ENCODE measurements around the gene CLRN1.

CLRN1 gene

GRCh38 chr3:150917951-150918350 is 54.6 kb downstream of the CLRN1 start:
- no peak for DNase-seq

- DNase-seq, result no peak
Observed at GRCh38 chr3:150913133-150913922, 59.2 kb downstream of the CLRN1 start.

- no peak for DNase-seq
Observed at GRCh38 chr3:150912501-150912900, 60.0 kb downstream of the CLRN1 start.

GRCh38 chr3:150911771-150912170 is 60.8 kb downstream of the CLRN1 start:
- DNase-seq, result no peak

- DNase-seq, result no peak
Observed at GRCh38 chr3:150906461-150906860, 66.1 kb downstream of the CLRN1 start.

- no peak for DNase-seq
Observed at GRCh38 chr3:150905746-150906145, 66.8 kb downstream of the CLRN1 start.

- DNase-seq, result no peak
Observed at GRCh38 chr3:150905339-150905738, 67.2 kb downstream of the CLRN1 start, which contains the start of gene MINDY4B. TSS of gene MINDY4B (minus strand) at chr3:150905439. CDS start at chr3:150905439, 0 bp downstream.

GRCh38 chr3:150902988-150903387 is 69.5 kb downstream of the CLRN1 start:
- no peak for DNase-seq

- no peak for DNase-seq
Observed at GRCh38 chr3:150901793-150902192, 70.7 kb downstream of the CLRN1 start.

GRCh38 chr3:150899141-150899540 is 73.4 kb downstream of the CLRN1 start:
- no peak for DNase-seq

GRCh38 chr3:150898046-150898754 is 74.3 kb downstream of the CLRN1 start:
- no peak for DNase-seq

- no peak for DNase-seq
Observed at GRCh38 chr3:150897592-150897991, 74.9 kb downstream of the CLRN1 start.

GRCh38 chr3:150890831-150891230 is 81.7 kb downstream of the CLRN1 start:
- no peak for DNase-seq

- peak; percentile 22 for DNase-seq
Observed at GRCh38 chr3:150890295-150890694, 82.2 kb downstream of the CLRN1 start.

- no peak for DNase-seq
Observed at GRCh38 chr3:150889106-150889505, 83.4 kb downstream of the CLRN1 start.

GRCh38 chr3:150887031-150887430 is 85.5 kb downstream of the CLRN1 start:
- DNase-seq, result no peak

GRCh38 chr3:150885535-150885934 is 87.0 kb downstream of the CLRN1 start:
- no peak for DNase-seq

GRCh38 chr3:150878996-150879575 is 93.4 kb downstream of the CLRN1 start:
- no peak for DNase-seq

GRCh38 chr3:150878290-150878689 is 94.2 kb downstream of the CLRN1 start:
- DNase-seq, result no peak

- DNase-seq, result no peak
Observed at GRCh38 chr3:150877303-150877702, 95.2 kb downstream of the CLRN1 start.

GRCh38 chr3:150876611-150877265 is 95.8 kb downstream of the CLRN1 start:
- DNase-seq, result no peak
